ENCODE data around the gene APC2.
A peak's percentile ranks its signal among the peaks of the same experiment; 100 is the strongest.

APC2 gene

GRCh38 chr19:1424192-1424955, 25.5 kb upstream of the APC2 start:
- H3K36me3 ChIP-seq (ENCODE audit: insufficient read depth, low read length), result peaks cover 90% of the 10 kb centered on the region
- no peak overlapping the region for H3K27ac ChIP-seq
- no peaks in the 10 kb centered on the region for H3K9me3 ChIP-seq (ENCODE audit: low read depth, low read length)
- H3K4me3 ChIP-seq, result no peak overlapping the region
- TF ChIP-seq FOXP2 (optimal IDR thresholded peaks at IDR 0.05; ENCODE audit: control extremely low read depth, extremely low read length, insufficient read depth) (no peak), EZH2 (IDR thresholded peaks at IDR 0.05) (no peak), POLR2AphosphoS5 (IDR thresholded peaks at IDR 0.05; ENCODE audit: borderline replicate concordance, low read depth, low read length) (no peak)
- no peak for DNase-seq (ENCODE audit: low read depth, low spot score)
- no peak overlapping the region for H3K9ac ChIP-seq (ENCODE audit: insufficient read length)

- Histone ChIP-seq H3K4me3 (no peak overlapping the region), H3K9me3 (ENCODE audit: low read depth, low read length) (no peaks in the 10 kb centered on the region), H3K36me3 (ENCODE audit: insufficient read depth, low read length) (peaks cover 91% of the 10 kb centered on the region), H3K27ac (no peak overlapping the region), H3K9ac (ENCODE audit: insufficient read length) (no peak overlapping the region)
- TF ChIP-seq FOXP2 (optimal IDR thresholded peaks at IDR 0.05; ENCODE audit: control extremely low read depth, extremely low read length, insufficient read depth) (no peak), POLR2AphosphoS5 (IDR thresholded peaks at IDR 0.05; ENCODE audit: borderline replicate concordance, low read depth, low read length) (no peak), EZH2 (IDR thresholded peaks at IDR 0.05) (no peak)
- no peak for DNase-seq (ENCODE audit: low read depth, low spot score)
These were observed 24.7 kb upstream of the APC2 start for GRCh38 chr19:1425102-1425837.

GRCh38 chr19:1425902-1426301, 24.0 kb upstream of the APC2 start:
- TF ChIP-seq POLR2AphosphoS5 (IDR thresholded peaks at IDR 0.05; ENCODE audit: borderline replicate concordance, low read depth, low read length), result no peak
- no peak for TF ChIP-seq FOXP2 (optimal IDR thresholded peaks at IDR 0.05; ENCODE audit: control extremely low read depth, extremely low read length, insufficient read depth)
- no peak for TF ChIP-seq EZH2 (IDR thresholded peaks at IDR 0.05)
- Histone ChIP-seq H3K9ac (ENCODE audit: insufficient read length) (no peak overlapping the region), H3K27ac (no peak overlapping the region), H3K4me3 (no peak overlapping the region), H3K9me3 (ENCODE audit: low read depth, low read length) (no peaks in the 10 kb centered on the region), H3K36me3 (ENCODE audit: insufficient read depth, low read length) (peaks cover 88% of the 10 kb centered on the region)
- DNase-seq (ENCODE audit: low read depth, low spot score), result no peak

GRCh38 chr19:1426736-1427135, 23.2 kb upstream of the APC2 start:
- Histone ChIP-seq H3K36me3 (ENCODE audit: insufficient read depth, low read length) (peaks cover 85% of the 10 kb centered on the region), H3K9ac (ENCODE audit: insufficient read length) (no peak overlapping the region), H3K9me3 (ENCODE audit: low read depth, low read length) (no peaks in the 10 kb centered on the region), H3K4me3 (no peak overlapping the region), H3K27ac (peak overlapping the region; percentile 25; the same call in 1 of the 2 replicates)
- TF ChIP-seq POLR2AphosphoS5 (IDR thresholded peaks at IDR 0.05; ENCODE audit: borderline replicate concordance, low read depth, low read length) (no peak), FOXP2 (optimal IDR thresholded peaks at IDR 0.05; ENCODE audit: control extremely low read depth, extremely low read length, insufficient read depth) (no peak), EZH2 (IDR thresholded peaks at IDR 0.05) (no peak)
- no peak for DNase-seq (ENCODE audit: low read depth, low spot score)

- Histone ChIP-seq H3K9ac (ENCODE audit: insufficient read length) (no peak overlapping the region), H3K27ac (0 out of 2 replicates have a peak overlapping the region, but pooled peaks have one; percentile 36), H3K4me3 (no peak overlapping the region), H3K36me3 (ENCODE audit: insufficient read depth, low read length) (peaks cover 85% of the 10 kb centered on the region), H3K9me3 (ENCODE audit: low read depth, low read length) (no peaks in the 10 kb centered on the region)
- no peak for DNase-seq (ENCODE audit: low read depth, low spot score)
- TF ChIP-seq EZH2 (IDR thresholded peaks at IDR 0.05) (no peak), FOXP2 (optimal IDR thresholded peaks at IDR 0.05; ENCODE audit: control extremely low read depth, extremely low read length, insufficient read depth) (no peak), POLR2AphosphoS5 (IDR thresholded peaks at IDR 0.05; ENCODE audit: borderline replicate concordance, low read depth, low read length) (no peak)
These were observed 22.6 kb upstream of the APC2 start for GRCh38 chr19:1427221-1427920.

GRCh38 chr19:1428738-1429391, 21.1 kb upstream of the APC2 start:
- TF ChIP-seq FOXP2 (optimal IDR thresholded peaks at IDR 0.05; ENCODE audit: control extremely low read depth, extremely low read length, insufficient read depth), result no peak
- no peak for TF ChIP-seq EZH2 (IDR thresholded peaks at IDR 0.05)
- no peak for TF ChIP-seq POLR2AphosphoS5 (IDR thresholded peaks at IDR 0.05; ENCODE audit: borderline replicate concordance, low read depth, low read length)
- peaks cover 85% of the 10 kb centered on the region for H3K36me3 ChIP-seq (ENCODE audit: insufficient read depth, low read length)
- no peak overlapping the region for H3K27ac ChIP-seq
- no peak overlapping the region for H3K4me3 ChIP-seq
- no peaks in the 10 kb centered on the region for H3K9me3 ChIP-seq (ENCODE audit: low read depth, low read length)
- no peak for DNase-seq (ENCODE audit: low read depth, low spot score)
- no peak overlapping the region for H3K9ac ChIP-seq (ENCODE audit: insufficient read length)

- Histone ChIP-seq H3K9me3 (ENCODE audit: low read depth, low read length) (no peaks in the 10 kb centered on the region), H3K36me3 (ENCODE audit: insufficient read depth, low read length) (peaks cover 84% of the 10 kb centered on the region), H3K27ac (no peak overlapping the region), H3K9ac (ENCODE audit: insufficient read length) (no peak overlapping the region), H3K4me3 (no peak overlapping the region)
- no peak for TF ChIP-seq POLR2AphosphoS5 (IDR thresholded peaks at IDR 0.05; ENCODE audit: borderline replicate concordance, low read depth, low read length)
- TF ChIP-seq FOXP2 (optimal IDR thresholded peaks at IDR 0.05; ENCODE audit: control extremely low read depth, extremely low read length, insufficient read depth), result no peak
- TF ChIP-seq EZH2 (IDR thresholded peaks at IDR 0.05), result no peak
- DNase-seq (ENCODE audit: low read depth, low spot score), result no peak
These were observed 20.2 kb upstream of the APC2 start for GRCh38 chr19:1429750-1430149.

Measured in SK-N-MC (cell line).